ENCODE measurements around the gene CNR1.
"Not testable (repeated sequence)": the region's sequence is repeated elsewhere in the genome, so short reads cannot be mapped to it uniquely, and the experiment has no call there.

CNR1 gene

GRCh38 chr6:88165844-88166492, at the start of gene CNR1:
Gene CNR1, minus strand, starts transcription at chr6:88166347. Its CDS starts 21,073 bp downstream, at chr6:88145274.
- DNase-seq (ENCODE audit: low read depth, low spot score): no peak

GRCh38 chr6:88211446-88211845, 45.3 kb upstream of the CNR1 start:
- no peak for DNase-seq (ENCODE audit: low read depth, low spot score)

GRCh38 chr6:88209301-88209700, 43.2 kb upstream of the CNR1 start:
- no peak for DNase-seq (ENCODE audit: low read depth, low spot score)

- DNase-seq (ENCODE audit: low read depth, low spot score): no peak
Observed at GRCh38 chr6:88208726-88209125, 42.6 kb upstream of the CNR1 start.

- DNase-seq (ENCODE audit: low read depth, low spot score): not testable (repeated sequence)
Observed at GRCh38 chr6:88201734-88202133, 35.6 kb upstream of the CNR1 start.

- DNase-seq (ENCODE audit: low read depth, low spot score): no peak
Observed at GRCh38 chr6:88184921-88185320, 18.8 kb upstream of the CNR1 start.

- DNase-seq (ENCODE audit: low read depth, low spot score): no peak
Observed at GRCh38 chr6:88183471-88183870, 17.3 kb upstream of the CNR1 start.

- DNase-seq (ENCODE audit: low read depth, low spot score): no peak
Observed at GRCh38 chr6:88179692-88180091, 13.5 kb upstream of the CNR1 start.

- no peak for DNase-seq (ENCODE audit: low read depth, low spot score)
Observed at GRCh38 chr6:88177961-88178464, 11.9 kb upstream of the CNR1 start.

- no peak for DNase-seq (ENCODE audit: low read depth, low spot score)
Observed at GRCh38 chr6:88174906-88175305, 8.8 kb upstream of the CNR1 start.

- DNase-seq (ENCODE audit: low read depth, low spot score): no peak
Observed at GRCh38 chr6:88171312-88171711, 5.2 kb upstream of the CNR1 start.

- no peak for DNase-seq (ENCODE audit: low read depth, low spot score)
Observed at GRCh38 chr6:88168362-88168761, 2.2 kb upstream of the CNR1 start.

- no peak for DNase-seq (ENCODE audit: low read depth, low spot score)
Observed at GRCh38 chr6:88167352-88167937, 1.3 kb upstream of the CNR1 start.

GRCh38 chr6:88166493-88167351, 575 bp upstream of the CNR1 start:
- DNase-seq (ENCODE audit: low read depth, low spot score): no peak

- DNase-seq (ENCODE audit: low read depth, low spot score): no peak
Observed at GRCh38 chr6:88165087-88165843, 882 bp downstream of the CNR1 start.

GRCh38 chr6:88164061-88164460, 2.1 kb downstream of the CNR1 start:
- DNase-seq (ENCODE audit: low read depth, low spot score): no peak

- no peak for DNase-seq (ENCODE audit: low read depth, low spot score)
Observed at GRCh38 chr6:88163616-88164015, 2.5 kb downstream of the CNR1 start.

- no peak for DNase-seq (ENCODE audit: low read depth, low spot score)
Observed at GRCh38 chr6:88161940-88162339, 4.2 kb downstream of the CNR1 start.

- no peak for DNase-seq (ENCODE audit: low read depth, low spot score)
Observed at GRCh38 chr6:88157106-88157505, 9.0 kb downstream of the CNR1 start.

- no peak for DNase-seq (ENCODE audit: low read depth, low spot score)
Observed at GRCh38 chr6:88145298-88145963, 20.7 kb downstream of the CNR1 start.

- DNase-seq (ENCODE audit: low read depth, low spot score): no peak
Observed at GRCh38 chr6:88144637-88145297, 21.4 kb downstream of the CNR1 start.

Data from activated naive CD8-positive, alpha-beta T cell treated with anti-CD3 and anti-CD28 coated beads, Interleukin-2, amount 50 U/mL, for 16 hours (primary cell).